ENCODE measurements around the gene ZC3H12D. TPM values are rescaled to one million over a fixed set of nuclear protein-coding genes. Genes with fewer than 3 reads are reported as not detected.
A peak's percentile ranks its signal among the peaks of the same experiment; 100 is the strongest.

Gene ZC3H12D
- total RNA-seq, 4 donors from 2014 or later: 0.23 to 4.7 (median 0.46) TPM

GRCh38 chr6:149456311-149457021 lies 28.3 kb downstream of the ZC3H12D start:
- TF ChIP-seq CTCF (IDR thresholded peaks at IDR 0.05): no peak
- no peak for TF ChIP-seq POLR2A (IDR thresholded peaks at IDR 0.05)
- TF ChIP-seq EP300 (IDR thresholded peaks at IDR 0.05): no peak
- TF ChIP-seq POLR2AphosphoS5 (IDR thresholded peaks at IDR 0.05): no peak
- Histone ChIP-seq H3K27me3 (peaks cover 3% of the 10 kb centered on the region), H3K4me1 (peaks cover 25% of the 10 kb centered on the region), H3K4me3 (no peak overlapping the region), H3K36me3 (no peaks in the 10 kb centered on the region), H3K9me3 (no peaks in the 10 kb centered on the region), H3K27ac (no peak overlapping the region)
- 93% methylated on average over 14 of the region's 49 CpGs for WGBS
- no peak for DNase-seq (ENCODE audit: low spot score in 2 of 2)

GRCh38 chr6:149455031-149455732 lies 29.6 kb downstream of the ZC3H12D start:
- WGBS: 81% methylated on average over 10 of the region's 11 CpGs
- Histone ChIP-seq H3K4me3 (no peak overlapping the region), H3K4me1 (peaks cover 37% of the 10 kb centered on the region), H3K9me3 (no peaks in the 10 kb centered on the region), H3K36me3 (no peaks in the 10 kb centered on the region), H3K27me3 (peaks cover 16% of the 10 kb centered on the region), H3K27ac (no peak overlapping the region)
- DNase-seq (ENCODE audit: low spot score in 2 of 2): no peak
- no peak for TF ChIP-seq CTCF (IDR thresholded peaks at IDR 0.05)
- no peak for TF ChIP-seq EP300 (IDR thresholded peaks at IDR 0.05)
- no peak for TF ChIP-seq POLR2A (IDR thresholded peaks at IDR 0.05)
- no peak for TF ChIP-seq POLR2AphosphoS5 (IDR thresholded peaks at IDR 0.05)

- DNase-seq (ENCODE audit: low spot score in 2 of 2): peak; percentile 92 to 94
- Histone ChIP-seq H3K4me3 (peak overlapping the region; percentile 6), H3K36me3 (no peaks in the 10 kb centered on the region), H3K9me3 (no peaks in the 10 kb centered on the region), H3K27me3 (peaks cover 16% of the 10 kb centered on the region), H3K4me1 (peaks cover 37% of the 10 kb centered on the region), H3K27ac (no peak overlapping the region)
- TF ChIP-seq POLR2AphosphoS5 (IDR thresholded peaks at IDR 0.05) (peak in 1 of 3 donors; percentile 51), POLR2A (IDR thresholded peaks at IDR 0.05) (no peak)
- 0% methylated on average over 6 of the region's 15 CpGs for WGBS
These were observed 30.4 kb downstream of the ZC3H12D start for GRCh38 chr6:149454346-149454848.

- Histone ChIP-seq H3K27me3 (peaks cover 16% of the 10 kb centered on the region), H3K4me3 (no peak overlapping the region), H3K27ac (no peak overlapping the region)
These were observed 31.0 kb downstream of the ZC3H12D start for GRCh38 chr6:149453597-149454345.

More at GRCh38 chr6:149453597-149454345, 31.0 kb downstream of the ZC3H12D start:
- no peak for DNase-seq (ENCODE audit: low spot score in 2 of 2)
- Histone ChIP-seq H3K36me3 (no peaks in the 10 kb centered on the region), H3K4me1 (peaks cover 37% of the 10 kb centered on the region), H3K9me3 (no peaks in the 10 kb centered on the region)
- 41% methylated on average over 6 of the region's 6 CpGs for WGBS
- no peak for TF ChIP-seq EP300 (IDR thresholded peaks at IDR 0.05)
- TF ChIP-seq POLR2AphosphoS5 (IDR thresholded peaks at IDR 0.05): no peak
- no peak for TF ChIP-seq POLR2A (IDR thresholded peaks at IDR 0.05)
- no peak for TF ChIP-seq CTCF (IDR thresholded peaks at IDR 0.05)
